H1 (cell line): ENCODE data around the gene OPN1SW. TPM values are rescaled to one million over a fixed set of nuclear protein-coding genes. Genes with fewer than 3 reads are reported as not detected.

Experiments used
- CTBP2 ChIP-seq: IDR thresholded peaks from 2 replicates; pipeline ENCODE4 v1.7.0; 2011; ENCODE audit warnings: borderline replicate concordance, mild to moderate bottlenecking, moderate library complexity, mixed read lengths, low read length; ENCODE audit not compliant: insufficient read depth, insufficient read length
- MAFK ChIP-seq: IDR thresholded peaks from 2 replicates; pipeline ENCODE4 v1.6.1; 2012; ENCODE audit warnings: low read depth, mild to moderate bottlenecking, improper control_type of control experiment, low read length
- SP2 ChIP-seq: IDR thresholded peaks from 2 replicates; pipeline ENCODE4 v1.6.1; 2012; ENCODE audit warnings: mild to moderate bottlenecking, low read length, inconsistent platforms
- polyA plus RNA-seq, 7 experiments: library from polyadenylated mRNA; depleted of rRNA in 3 of 7; stranded (reverse) in 5 of 7; unstranded in 2 of 7; fragments of >200 nt in 5 of 7; fragments of 200-250 nt in 2 of 7; gene quantifications; 1 replicate in 5 of 7; 2 replicates in 1 of 7; 4 replicates in 1 of 7; pipeline versions ENCODE4 v1.2.1 to v1.2.3, GENCODE V29; 2011 to 2013; ENCODE audit warnings: missing spikeins in 2 of 7, mixed read lengths in 2 of 7
- total RNA-seq: library from RNA; stranded (reverse); fragmentation: NEBNext Ultra II Directional; extraction: Animal tissue kit (Norgen Biotek cat#: 25700); gene quantifications from 2 replicates; pipeline ENCODE4 v1.2.1, GENCODE V29; 2021

OPN1SW gene
- total and polyA plus RNA-seq, 2 of the 8 experiments (the other 6 are each of a cell fraction or from before 2014, with no cell fraction given) = not detected

- TF ChIP-seq MAFK (no peak), CTBP2 (no peak), SP2 (no peak)
Measured at GRCh38 chr7:128752251-128752650, 23.3 kb downstream of the OPN1SW start (continued).
